Smooth muscle cell (in vitro differentiated cells): ENCODE data around the gene TRDMT1. TPM values are rescaled to one million over a fixed set of nuclear protein-coding genes. Genes with fewer than 3 reads are reported as not detected.

ENCODE experiments used
- DNase-seq: peaks from one replicate; lab custom pipeline; 2025; ENCODE audit not compliant: unreplicated experiment; lab: John Stamatoyannopoulos, UW
- H2AFZ ChIP-seq: fragments of 200-600 bp; sonication (generic); 2 replicates; pipeline ENCODE4 v1.6.0; 2016; ENCODE audit warnings: antibody characterized with exemption, low read depth, mild to moderate bottlenecking
- H3F3A ChIP-seq: fragments of 200-600 bp; sonication (generic); 2 replicates; pipeline ENCODE4 v1.6.0; 2017; ENCODE audit warnings: antibody characterized with exemption, low read depth
- H3K27ac ChIP-seq: fragments of 200-600 bp; sonication (generic); 2 replicates; pipeline ENCODE4 v1.5.1; 2016; ENCODE audit warnings: low read depth, mild to moderate bottlenecking
- H3K27me3 ChIP-seq: fragments of 200-600 bp; sonication (generic); 2 replicates; pipeline ENCODE4 v1.6.1; 2016; ENCODE audit warnings: low read depth, mild to moderate bottlenecking
- H3K36me3 ChIP-seq: fragments of 200-600 bp; sonication (generic); 2 replicates; pipeline ENCODE4 v1.5.1; 2016; ENCODE audit warnings: low read depth
- H3K4me1 ChIP-seq: fragments of 200-600 bp; sonication (generic); 2 replicates; pipeline ENCODE4 v1.5.1; 2016; ENCODE audit warnings: low read depth
- H3K4me2 ChIP-seq: fragments of 200-600 bp; sonication (generic); 2 replicates; pipeline ENCODE4 v1.6.0; 2016; ENCODE audit warnings: mild to moderate bottlenecking
- H3K4me3 ChIP-seq: fragments of 200-600 bp; sonication (generic); 2 replicates; pipeline ENCODE4 v1.5.1; 2016; ENCODE audit warnings: mild to moderate bottlenecking
- H3K79me2 ChIP-seq: fragments of 200-600 bp; sonication (generic); 2 replicates; pipeline ENCODE4 v1.6.0; 2016; ENCODE audit warnings: low read depth, mild to moderate bottlenecking
- H3K9ac ChIP-seq: fragments of 200-600 bp; sonication (generic); 2 replicates; pipeline ENCODE4 v1.6.0; 2016; ENCODE audit warnings: low read depth
- H3K9me3 ChIP-seq: fragments of 200-600 bp; sonication (generic); replicated peaks from 2 replicates; pipeline ENCODE4 v1.5.1; 2016; ENCODE audit warnings: low read depth
- H4K20me1 ChIP-seq: fragments of 200-600 bp; sonication (generic); 2 replicates; pipeline ENCODE4 v1.6.0; 2016; ENCODE audit warnings: low read depth
- CTCF ChIP-seq: fragments of 200-600 bp; sonication (generic); IDR thresholded peaks from 2 replicates; pipeline ENCODE4 v1.5.1; 2017; ENCODE audit warnings: borderline replicate concordance, mild to moderate bottlenecking, antibody characterized with exemption; ENCODE audit not compliant: insufficient read depth, poor library complexity, severe bottlenecking
- WGBS: methylation state at CpG from one replicate; pipeline ENCODE4 v1.1.7; 2016; ENCODE audit warnings: low lambda C conversion rate; 5-methylcytosine and 5-hydroxymethylcytosine counted together
- polyA plus RNA-seq: library from polyadenylated mRNA; unstranded; fragments of >200 nt; fragmentation: Nextera tagmentation; extraction: Ambion mirVana; gene quantifications from 2 replicates; pipeline ENCODE4 v1.2.1, GENCODE V29; 2016
- total RNA-seq: library from RNA; depleted of rRNA; stranded (reverse); fragments of >200 nt; gene quantifications from 2 replicates; pipeline ENCODE4 v1.2.3, GENCODE V29; 2014

The TRDMT1 gene
- total and polyA plus RNA-seq, 2 experiments from 2014 or later, result 2.5 to 7.3 TPM

DNA sequence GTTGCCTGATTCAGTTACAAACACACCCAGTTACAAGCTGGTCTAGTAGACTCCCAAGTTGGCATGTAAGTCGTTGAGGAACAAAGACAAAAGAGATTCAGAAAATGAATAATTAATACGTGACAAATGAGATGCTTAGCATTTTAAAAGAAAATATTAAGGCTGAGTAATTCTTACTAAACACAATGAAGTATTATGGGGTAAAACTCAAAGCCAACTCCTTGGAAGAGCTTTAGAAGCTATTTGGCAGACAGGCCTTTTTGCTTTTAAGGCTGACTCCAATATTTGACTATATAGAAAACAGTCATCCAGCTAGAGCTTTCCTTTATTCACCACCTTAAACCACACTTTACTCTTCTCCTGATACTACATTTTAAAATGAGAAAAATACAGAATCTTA is 5.4 kb downstream of the TRDMT1 start:
- no peaks in the 10 kb centered on the region for H3K9me3 ChIP-seq
- H3K27me3 ChIP-seq, result no peaks in the 10 kb centered on the region
- peaks cover 23% of the 10 kb centered on the region for H3K4me1 ChIP-seq
- no peak overlapping the region for H3K9ac ChIP-seq
- no peak overlapping the region for H3K27ac ChIP-seq
- no peak overlapping the region for H2AFZ ChIP-seq
- H3F3A ChIP-seq, result peaks cover 4% of the 10 kb centered on the region
- no peaks in the 10 kb centered on the region for H4K20me1 ChIP-seq
- no peak for TF ChIP-seq CTCF
- H3K79me2 ChIP-seq, result peaks cover 17% of the 10 kb centered on the region
- no peaks in the 10 kb centered on the region for H3K36me3 ChIP-seq
- DNase-seq, result no peak
- H3K4me3 ChIP-seq, result no peak overlapping the region
- H3K4me2 ChIP-seq, result no peak overlapping the region
- 91% methylated on average over 2 of the region's 2 CpGs for WGBS

DNA sequence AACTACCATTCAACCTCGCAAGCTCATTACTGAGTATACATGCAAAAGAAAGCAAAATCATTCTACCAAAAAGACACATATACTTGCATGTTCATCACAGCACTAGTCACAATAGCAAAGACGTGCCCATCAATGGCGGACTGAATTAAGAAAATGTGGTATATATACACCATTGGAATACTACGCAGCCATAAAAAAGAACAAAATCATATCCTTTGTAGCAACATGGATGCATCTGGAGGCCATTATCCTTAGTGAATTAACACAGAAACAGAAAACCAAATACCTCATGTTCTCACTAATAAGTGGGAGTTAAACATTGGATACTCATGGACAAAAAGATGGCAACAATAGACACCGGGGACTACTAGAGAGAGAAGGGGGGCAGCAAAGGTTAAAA is 6.4 kb downstream of the TRDMT1 start:
- no peaks in the 10 kb centered on the region for H3K36me3 ChIP-seq
- H3F3A ChIP-seq, result no peaks in the 10 kb centered on the region
- H3K79me2 ChIP-seq, result peaks cover 17% of the 10 kb centered on the region
- no peak for DNase-seq
- H3K4me3 ChIP-seq, result no peak overlapping the region
- H4K20me1 ChIP-seq, result no peaks in the 10 kb centered on the region
- peaks cover 19% of the 10 kb centered on the region for H3K4me1 ChIP-seq
- H3K9me3 ChIP-seq, result no peaks in the 10 kb centered on the region
- H3K27me3 ChIP-seq, result no peaks in the 10 kb centered on the region
- TF ChIP-seq CTCF, result no peak
- H3K27ac ChIP-seq, result no peak overlapping the region
- no peak overlapping the region for H2AFZ ChIP-seq
- 75% methylated on average over 5 of the region's 5 CpGs for WGBS
- no peak overlapping the region for H3K4me2 ChIP-seq
- H3K9ac ChIP-seq, result no peak overlapping the region

GRCh38 chr10:17190602-17191001 is 10.9 kb downstream of the TRDMT1 start:
- 79% methylated on average over 2 of the region's 2 CpGs for WGBS
- no peak overlapping the region for H2AFZ ChIP-seq
- H3K4me2 ChIP-seq, result no peak overlapping the region
- H4K20me1 ChIP-seq, result no peaks in the 10 kb centered on the region
- H3K27me3 ChIP-seq, result no peaks in the 10 kb centered on the region
- no peaks in the 10 kb centered on the region for H3F3A ChIP-seq
- no peaks in the 10 kb centered on the region for H3K36me3 ChIP-seq
- no peak for DNase-seq
- no peak overlapping the region for H3K9ac ChIP-seq
- peaks cover 25% of the 10 kb centered on the region for H3K79me2 ChIP-seq
- H3K9me3 ChIP-seq, result no peaks in the 10 kb centered on the region
- no peak overlapping the region for H3K4me3 ChIP-seq
- H3K27ac ChIP-seq, result no peak overlapping the region
- peaks cover 7% of the 10 kb centered on the region for H3K4me1 ChIP-seq
- TF ChIP-seq CTCF, result no peak

GRCh38 chr10:17188644-17189172 is 12.8 kb downstream of the TRDMT1 start:
- no peak overlapping the region for H3K4me3 ChIP-seq
- no peaks in the 10 kb centered on the region for H3K36me3 ChIP-seq
- no peaks in the 10 kb centered on the region for H3K27me3 ChIP-seq
- no peaks in the 10 kb centered on the region for H4K20me1 ChIP-seq
- H3K9me3 ChIP-seq, result no peaks in the 10 kb centered on the region
- no peak for DNase-seq
- no peak overlapping the region for H3K27ac ChIP-seq
- H2AFZ ChIP-seq, result no peak overlapping the region
- H3F3A ChIP-seq, result no peaks in the 10 kb centered on the region
- H3K79me2 ChIP-seq, result peaks cover 18% of the 10 kb centered on the region
- H3K9ac ChIP-seq, result no peak overlapping the region
- 95% methylated on average over 3 of the region's 3 CpGs for WGBS
- H3K4me2 ChIP-seq, result no peak overlapping the region
- no peak for TF ChIP-seq CTCF
- peaks cover 7% of the 10 kb centered on the region for H3K4me1 ChIP-seq
